Neural cell (in vitro differentiated cells): Measurements from ENCODE around the gene FAM83G. TPM values are rescaled to one million over a fixed set of nuclear protein-coding genes. Genes with fewer than 3 reads are reported as not detected.

Source experiments
- H2AFZ ChIP-seq: fragments of 200-600, 300-800 bp; sonication (generic), shearing (Covaris generic); 2 replicates; pipeline ENCODE4 v1.6.0; 2014; ENCODE audit warnings: low read depth, mild to moderate bottlenecking, antibody characterized with exemption, low read length, moderate library complexity
- H3F3A ChIP-seq: fragments of 200-600 bp; shearing (Covaris generic); 2 replicates; pipeline ENCODE4 v1.6.1; 2016; ENCODE audit warnings: mild to moderate bottlenecking, moderate library complexity, mixed read lengths, antibody characterized with exemption, low read length; ENCODE audit not compliant: insufficient read depth, poor library complexity, severe bottlenecking
- H3K27ac ChIP-seq: fragments of 200-600, 300-800 bp; sonication (generic), shearing (Covaris generic); 2 replicates; pipeline ENCODE4 v1.5.1; 2014; ENCODE audit warnings: mild to moderate bottlenecking, low read length, moderate library complexity
- H3K27me3 ChIP-seq: fragments of 300-800, 200-600 bp; sonication (generic), shearing (Covaris generic); 2 replicates; pipeline ENCODE4 v1.6.0; 2014; ENCODE audit warnings: mild to moderate bottlenecking, low read depth, low read length, moderate library complexity; ENCODE audit not compliant: insufficient read depth
- H3K36me3 ChIP-seq: fragments of 300-800, 200-600 bp; sonication (generic), shearing (Covaris generic); 2 replicates; pipeline ENCODE4 v1.5.1; 2014; ENCODE audit warnings: mild to moderate bottlenecking, antibody characterized with exemption, low read length, moderate library complexity; ENCODE audit not compliant: insufficient read depth
- H3K4me2 ChIP-seq: fragments of 300-800, 200-600 bp; sonication (generic), shearing (Covaris generic); 2 replicates; pipeline ENCODE4 v1.6.0; 2014; ENCODE audit warnings: mild to moderate bottlenecking, low read length
- H3K4me3 ChIP-seq: fragments of 300-800, 200-600 bp; sonication (generic), shearing (Covaris generic); 2 replicates; pipeline ENCODE4 v1.5.1; 2014; ENCODE audit warnings: mild to moderate bottlenecking, low read length, moderate library complexity
- H3K79me2 ChIP-seq: fragments of 200-600 bp; shearing (Covaris generic); replicated peaks from 2 replicates; pipeline ENCODE4 v1.6.0; 2014; ENCODE audit warnings: mild to moderate bottlenecking, low read length, moderate library complexity; ENCODE audit not compliant: insufficient read depth
- H3K9ac ChIP-seq: fragments of 300-800, 200-600 bp; sonication (generic), shearing (Covaris generic); 2 replicates; pipeline ENCODE4 v1.6.1; 2016; ENCODE audit warnings: mild to moderate bottlenecking, low read length, mixed read lengths
- H3K9me2 ChIP-seq: fragments of 200-600 bp; shearing (Covaris generic); 2 replicates; pipeline ENCODE4 v1.6.1; 2016; ENCODE audit warnings: mild to moderate bottlenecking, low read length, mixed read lengths; ENCODE audit not compliant: insufficient read depth
- H3K9me3 ChIP-seq: fragments of 200-600, 300-800 bp; sonication (generic), shearing (Covaris generic); 2 replicates; pipeline ENCODE4 v1.6.1; 2016; ENCODE audit warnings: mild to moderate bottlenecking, mixed run types, low read length, moderate library complexity, mixed read lengths
- H4K20me1 ChIP-seq: fragments of 200-600 bp; shearing (Covaris generic); 2 replicates; pipeline ENCODE4 v1.6.1; 2016; ENCODE audit warnings: mild to moderate bottlenecking, mixed run types; ENCODE audit not compliant: insufficient read depth
- EP300 ChIP-seq: fragments of 450-650 bp; conservative IDR thresholded peaks from 2 replicates; pipeline ENCODE4 v1.6.1; 2014; ENCODE audit warnings: antibody characterized with exemption, mild to moderate bottlenecking, moderate library complexity; ENCODE audit not compliant: poor library complexity, severe bottlenecking
- EZH2 ChIP-seq: fragments of 200-600, 300-800 bp; shearing (Covaris generic), sonication (generic); IDR thresholded peaks from 2 replicates; pipeline ENCODE4 v1.6.1; 2014; ENCODE audit warnings: antibody characterized with exemption, low read length, borderline replicate concordance, mild to moderate bottlenecking; ENCODE audit not compliant: insufficient read depth, poor library complexity, severe bottlenecking
- MXI1 ChIP-seq: fragments of 450-650 bp; conservative IDR thresholded peaks from 2 replicates; pipeline ENCODE4 v1.6.1; 2014; ENCODE audit warnings: antibody characterized with exemption, mild to moderate bottlenecking; ENCODE audit not compliant: poor library complexity, severe bottlenecking
- POLR2AphosphoS5 ChIP-seq: IDR thresholded peaks from 2 replicates; pipeline ENCODE4 v1.6.1; 2012
- RAD21 ChIP-seq: fragments of 450-650 bp; conservative IDR thresholded peaks from 2 replicates; pipeline ENCODE4 v1.6.1; 2014; ENCODE audit warnings: antibody characterized with exemption, mild to moderate bottlenecking, moderate library complexity
- SMC3 ChIP-seq: fragments of 450-650 bp; conservative IDR thresholded peaks from 2 replicates; pipeline ENCODE4 v1.6.1; 2014; ENCODE audit warnings: antibody characterized with exemption, mild to moderate bottlenecking, moderate library complexity; ENCODE audit not compliant: poor library complexity
- TAF1 ChIP-seq: IDR thresholded peaks from 2 replicates; pipeline ENCODE4 v1.6.1; 2012; ENCODE audit warnings: low read depth
- polyA plus RNA-seq: library from polyadenylated mRNA; depleted of rRNA; stranded (reverse); fragments of >200 nt; gene quantifications from 2 replicates; pipeline ENCODE4 v1.2.3, GENCODE V29; 2014
- TF ChIP-seq, protein P1 (sequence below): IDR thresholded peaks from 2 replicates; pipeline ENCODE4 v1.6.1; 2012; ENCODE audit warnings: borderline replicate concordance
- TF ChIP-seq, protein P2 (sequence below): fragments of 450-650 bp; IDR thresholded peaks from 2 replicates; pipeline ENCODE4 v1.5.1; 2014; ENCODE audit warnings: antibody characterized with exemption, mild to moderate bottlenecking, moderate library complexity; ENCODE audit not compliant: poor library complexity, severe bottlenecking

Gene FAM83G
- polyA plus RNA-seq, 1 donor from 2014 or later: not detected

DNA sequence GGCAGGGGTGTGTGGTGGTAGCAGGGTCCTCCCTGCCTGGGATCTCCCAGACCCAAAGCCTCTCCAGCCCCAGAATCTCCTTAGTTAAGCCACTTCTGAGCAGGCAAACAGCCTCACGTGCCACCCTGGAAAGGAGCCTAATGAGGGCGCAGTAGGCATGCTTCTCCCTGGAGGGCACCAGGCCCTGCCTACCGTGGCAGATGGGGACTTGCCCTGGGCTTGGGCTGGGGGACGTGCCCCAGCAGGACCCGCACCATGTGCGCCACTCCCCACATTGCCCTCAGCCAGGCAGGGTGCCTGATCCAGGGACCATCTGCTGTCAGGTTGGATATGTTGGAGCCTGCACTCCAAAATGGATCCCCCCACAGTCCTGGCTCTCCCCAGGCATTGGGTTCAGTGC, 14.2 kb downstream of the FAM83G start:
- Histone ChIP-seq H3K27me3 (no peaks in the 10 kb centered on the region), H3K79me2 (no peaks in the 10 kb centered on the region), H3K27ac (no peak overlapping the region), H3K9me2 (no peaks in the 10 kb centered on the region), H3K4me2 (no peak overlapping the region), H4K20me1 (no peaks in the 10 kb centered on the region), H3K9ac (no peak overlapping the region), H3K4me3 (no peak overlapping the region), H3F3A (no peaks in the 10 kb centered on the region), H3K9me3 (no peaks in the 10 kb centered on the region), H2AFZ (no peak overlapping the region), H3K36me3 (no peaks in the 10 kb centered on the region)
- TF ChIP-seq, protein P1, sequence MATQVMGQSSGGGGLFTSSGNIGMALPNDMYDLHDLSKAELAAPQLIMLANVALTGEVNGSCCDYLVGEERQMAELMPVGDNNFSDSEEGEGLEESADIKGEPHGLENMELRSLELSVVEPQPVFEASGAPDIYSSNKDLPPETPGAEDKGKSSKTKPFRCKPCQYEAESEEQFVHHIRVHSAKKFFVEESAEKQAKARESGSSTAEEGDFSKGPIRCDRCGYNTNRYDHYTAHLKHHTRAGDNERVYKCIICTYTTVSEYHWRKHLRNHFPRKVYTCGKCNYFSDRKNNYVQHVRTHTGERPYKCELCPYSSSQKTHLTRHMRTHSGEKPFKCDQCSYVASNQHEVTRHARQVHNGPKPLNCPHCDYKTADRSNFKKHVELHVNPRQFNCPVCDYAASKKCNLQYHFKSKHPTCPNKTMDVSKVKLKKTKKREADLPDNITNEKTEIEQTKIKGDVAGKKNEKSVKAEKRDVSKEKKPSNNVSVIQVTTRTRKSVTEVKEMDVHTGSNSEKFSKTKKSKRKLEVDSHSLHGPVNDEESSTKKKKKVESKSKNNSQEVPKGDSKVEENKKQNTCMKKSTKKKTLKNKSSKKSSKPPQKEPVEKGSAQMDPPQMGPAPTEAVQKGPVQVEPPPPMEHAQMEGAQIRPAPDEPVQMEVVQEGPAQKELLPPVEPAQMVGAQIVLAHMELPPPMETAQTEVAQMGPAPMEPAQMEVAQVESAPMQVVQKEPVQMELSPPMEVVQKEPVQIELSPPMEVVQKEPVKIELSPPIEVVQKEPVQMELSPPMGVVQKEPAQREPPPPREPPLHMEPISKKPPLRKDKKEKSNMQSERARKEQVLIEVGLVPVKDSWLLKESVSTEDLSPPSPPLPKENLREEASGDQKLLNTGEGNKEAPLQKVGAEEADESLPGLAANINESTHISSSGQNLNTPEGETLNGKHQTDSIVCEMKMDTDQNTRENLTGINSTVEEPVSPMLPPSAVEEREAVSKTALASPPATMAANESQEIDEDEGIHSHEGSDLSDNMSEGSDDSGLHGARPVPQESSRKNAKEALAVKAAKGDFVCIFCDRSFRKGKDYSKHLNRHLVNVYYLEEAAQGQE: no peak
- no peak for TF ChIP-seq RAD21
- TF ChIP-seq SMC3: no peak
- no peak for TF ChIP-seq EP300
- TF ChIP-seq, protein P2, sequence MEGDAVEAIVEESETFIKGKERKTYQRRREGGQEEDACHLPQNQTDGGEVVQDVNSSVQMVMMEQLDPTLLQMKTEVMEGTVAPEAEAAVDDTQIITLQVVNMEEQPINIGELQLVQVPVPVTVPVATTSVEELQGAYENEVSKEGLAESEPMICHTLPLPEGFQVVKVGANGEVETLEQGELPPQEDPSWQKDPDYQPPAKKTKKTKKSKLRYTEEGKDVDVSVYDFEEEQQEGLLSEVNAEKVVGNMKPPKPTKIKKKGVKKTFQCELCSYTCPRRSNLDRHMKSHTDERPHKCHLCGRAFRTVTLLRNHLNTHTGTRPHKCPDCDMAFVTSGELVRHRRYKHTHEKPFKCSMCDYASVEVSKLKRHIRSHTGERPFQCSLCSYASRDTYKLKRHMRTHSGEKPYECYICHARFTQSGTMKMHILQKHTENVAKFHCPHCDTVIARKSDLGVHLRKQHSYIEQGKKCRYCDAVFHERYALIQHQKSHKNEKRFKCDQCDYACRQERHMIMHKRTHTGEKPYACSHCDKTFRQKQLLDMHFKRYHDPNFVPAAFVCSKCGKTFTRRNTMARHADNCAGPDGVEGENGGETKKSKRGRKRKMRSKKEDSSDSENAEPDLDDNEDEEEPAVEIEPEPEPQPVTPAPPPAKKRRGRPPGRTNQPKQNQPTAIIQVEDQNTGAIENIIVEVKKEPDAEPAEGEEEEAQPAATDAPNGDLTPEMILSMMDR: no peak
- TF ChIP-seq EZH2: no peak
- TF ChIP-seq MXI1: no peak
- TF ChIP-seq TAF1: no peak

DNA sequence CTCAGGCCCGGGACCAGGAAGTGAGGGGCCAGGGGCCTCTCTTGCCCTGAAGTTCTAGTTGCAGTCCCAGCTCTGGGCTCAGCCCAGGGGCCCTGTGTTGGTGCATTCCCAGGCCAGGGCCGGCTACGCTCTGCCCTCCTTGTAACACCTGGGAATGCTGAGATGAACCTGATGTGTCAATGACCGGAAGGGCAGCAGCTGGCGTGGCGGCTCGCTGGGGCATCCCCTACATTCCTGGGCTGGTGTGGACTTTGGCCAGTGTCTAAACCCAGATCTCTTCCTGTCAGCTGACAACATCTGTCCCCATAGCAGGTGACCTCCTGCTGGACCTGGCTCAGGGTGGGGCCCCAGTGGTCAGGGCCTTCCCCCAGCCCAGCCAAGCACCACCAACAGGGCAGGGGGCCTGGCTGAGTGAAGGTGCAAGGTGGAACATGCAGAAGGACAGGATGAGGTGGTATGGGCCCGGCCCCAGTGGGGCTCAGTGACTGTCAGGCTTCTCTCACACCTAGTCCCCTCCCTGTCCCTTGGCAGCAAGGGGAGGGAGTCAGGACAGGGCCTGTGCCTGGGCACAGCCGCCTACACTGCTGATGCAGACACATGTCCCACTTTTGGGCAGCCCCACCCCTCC, 15.9 kb downstream of the FAM83G start:
- no peak overlapping the region for H3K9ac ChIP-seq
- no peaks in the 10 kb centered on the region for H3K36me3 ChIP-seq
- TF ChIP-seq POLR2AphosphoS5 (no peak), EP300 (no peak), RAD21 (no peak), MXI1 (no peak), SMC3 (no peak), TAF1 (no peak), EZH2 (no peak)
- TF ChIP-seq, protein P1: no peak
- TF ChIP-seq, protein P2: no peak
- H3K9me3 ChIP-seq: no peaks in the 10 kb centered on the region
- H3K27ac ChIP-seq: no peak overlapping the region
- H4K20me1 ChIP-seq: no peaks in the 10 kb centered on the region
- H3K4me3 ChIP-seq: no peak overlapping the region
- H3K79me2 ChIP-seq: no peaks in the 10 kb centered on the region
- H3K4me2 ChIP-seq: no peak overlapping the region
- H3K27me3 ChIP-seq: no peaks in the 10 kb centered on the region
- no peaks in the 10 kb centered on the region for H3K9me2 ChIP-seq
- no peaks in the 10 kb centered on the region for H3F3A ChIP-seq
- no peak overlapping the region for H2AFZ ChIP-seq
